ENCODE results near the gene HOMER3. TPM values are rescaled to one million over a fixed set of nuclear protein-coding genes. Genes with fewer than 3 reads are reported as not detected.

Gene HOMER3
- total RNA-seq, 4 donors from 2014 or later: 10.7 to 29.5 (median 18.6) TPM

- no peak for DNase-seq
- Histone ChIP-seq H3K36me3 (no peaks in the 10 kb centered on the region), H3K4me3 (no peak overlapping the region), H3K4me1 (peaks cover 8 to 28% (median 19%) of the 10 kb centered on the region in 3 donors), H3K27ac (no peak overlapping the region), H3K27me3 (peaks cover 0 to 3% (median 0%) of the 10 kb centered on the region in 4 donors), H3K9me3 (no peaks in the 10 kb centered on the region)
- intact Hi-C loops (cut with DNase I): no loop called here
- WGBS, 2 donors: 94 to 97% methylated on average over 3 of the region's 3 CpGs
- TF ChIP-seq POLR2A (IDR thresholded peaks at IDR 0.05): no peak
- TF ChIP-seq CTCF (IDR thresholded peaks at IDR 0.05): no peak
Observed at GRCh38 chr19:18975011-18975410, 34.0 kb upstream of the HOMER3 start.

GRCh38 chr19:18972851-18973250, 31.8 kb upstream of the HOMER3 start:
- TF ChIP-seq CTCF (IDR thresholded peaks at IDR 0.05): no peak
- no peak for TF ChIP-seq POLR2A (IDR thresholded peaks at IDR 0.05)
- H3K36me3 ChIP-seq: no peaks in the 10 kb centered on the region
- 78% methylated on average over 4 of the region's 5 CpGs; no CpG with 5 or more reads in 1 of the 2 donors for WGBS, 2 donors
- peak overlapping the region in 3 of 4 donors; percentile 38 to 66 (median 63) for H3K27ac ChIP-seq
- intact Hi-C loops (cut with DNase I): no loop called here
- H3K27me3 ChIP-seq: peaks cover 0 to 3% (median 0%) of the 10 kb centered on the region in 4 donors
- no peak overlapping the region for H3K4me3 ChIP-seq
- H3K4me1 ChIP-seq: peaks cover 24 to 49% (median 29%) of the 10 kb centered on the region in 3 donors
- no peaks in the 10 kb centered on the region for H3K9me3 ChIP-seq
- no peak for DNase-seq

GRCh38 chr19:18972301-18972811, 31.3 kb upstream of the HOMER3 start:
- intact Hi-C loops (cut with DNase I): no loop called here
- H3K4me3 ChIP-seq: no peak overlapping the region
- peaks cover 0 to 3% (median 0%) of the 10 kb centered on the region in 4 donors for H3K27me3 ChIP-seq
- 8 to 21% methylated on average over 12 of the region's 12 CpGs for WGBS, 2 donors
- no peak for DNase-seq
- H3K27ac ChIP-seq: peak overlapping the region in 3 of 4 donors; percentile 38 to 66 (median 63)
- no peaks in the 10 kb centered on the region for H3K36me3 ChIP-seq
- H3K9me3 ChIP-seq: no peaks in the 10 kb centered on the region
- H3K4me1 ChIP-seq: peaks cover 26 to 54% (median 29%) of the 10 kb centered on the region in 3 donors
- no peak for TF ChIP-seq POLR2A (IDR thresholded peaks at IDR 0.05)
- no peak for TF ChIP-seq CTCF (IDR thresholded peaks at IDR 0.05)

- peak overlapping the region; percentile 10 to 74 (median 46) for H3K27ac ChIP-seq
- TF ChIP-seq POLR2A (IDR thresholded peaks at IDR 0.05): no peak
- no peak for TF ChIP-seq CTCF (IDR thresholded peaks at IDR 0.05)
- 45 to 57% methylated on average over 13 of the region's 13 CpGs for WGBS, 2 donors
Observed at GRCh38 chr19:18969931-18970659, 29.1 kb upstream of the HOMER3 start.

More at GRCh38 chr19:18969931-18970659, 29.1 kb upstream of the HOMER3 start:
- intact Hi-C loops (cut with DNase I): no loop called here
- Histone ChIP-seq H3K9me3 (no peaks in the 10 kb centered on the region), H3K27me3 (peaks cover 0 to 3% (median 0%) of the 10 kb centered on the region in 4 donors), H3K4me1 (peaks cover 29 to 66% (median 29%) of the 10 kb centered on the region in 3 donors), H3K4me3 (no peak overlapping the region), H3K36me3 (no peaks in the 10 kb centered on the region)
- DNase-seq: no peak

Measured in esophagus squamous epithelium (tissue), 5 donors.